GM21529 (cell line): ENCODE measurements around the gene ICE1.
"Not testable (repeated sequence)": the region's sequence is repeated elsewhere in the genome, so short reads cannot be mapped to it uniquely, and the experiment has no call there.

Experiments
- ATAC-seq: cut with Tn5 transposase; IDR thresholded peaks from one replicate; pipeline ENCODE4 v1.9.1; 2021; ENCODE audit not compliant: unreplicated experiment

Gene ICE1

GRCh38 chr5:5437227-5438172 is 15.0 kb downstream of the ICE1 start:
- no peak for ATAC-seq

- no peak for ATAC-seq
Measured at GRCh38 chr5:5451863-5452262, 29.4 kb downstream of the ICE1 start.

DNA sequence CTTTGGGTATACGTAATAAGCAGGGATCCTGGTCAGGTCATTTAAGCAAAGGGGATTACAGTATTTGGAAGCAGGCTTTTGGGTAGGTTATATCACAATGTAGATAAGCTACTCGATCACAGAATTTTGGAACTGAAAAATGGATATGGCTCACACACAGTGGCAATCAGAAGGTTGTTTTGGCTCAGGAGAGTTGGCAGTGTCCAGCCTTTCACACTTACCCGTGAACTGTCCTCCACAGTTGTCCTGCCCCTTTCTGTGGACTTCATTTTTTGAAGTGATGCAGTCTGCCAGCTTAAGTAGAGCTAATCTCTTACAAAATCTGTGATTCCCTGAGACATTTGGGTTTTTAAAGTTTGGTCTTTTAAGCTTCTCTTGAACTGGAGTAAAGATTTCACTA is 30.7 kb downstream of the ICE1 start:
- no peak for ATAC-seq

DNA sequence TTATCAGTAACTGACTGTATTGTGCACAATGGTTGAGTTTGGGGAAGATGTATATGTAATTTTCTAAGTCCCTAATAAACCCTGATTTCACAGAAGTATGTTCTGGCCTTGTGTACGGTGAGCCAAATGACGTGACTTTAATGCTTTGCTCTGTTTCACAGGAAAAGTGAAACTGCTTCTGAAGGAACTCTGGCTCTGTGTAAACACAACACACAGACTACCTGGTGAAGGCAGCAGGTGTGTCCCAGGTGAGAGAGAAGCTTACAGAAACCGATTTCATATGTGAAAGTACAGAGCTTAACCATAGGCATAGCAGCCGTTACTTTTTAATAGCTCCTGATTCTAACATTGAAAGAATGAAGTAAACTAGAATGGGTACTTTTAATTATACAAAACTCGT is 31.9 kb downstream of the ICE1 start:
- ATAC-seq, result no peak

GRCh38 chr5:5456858-5457257 is 34.4 kb downstream of the ICE1 start:
- ATAC-seq, result no peak

DNA sequence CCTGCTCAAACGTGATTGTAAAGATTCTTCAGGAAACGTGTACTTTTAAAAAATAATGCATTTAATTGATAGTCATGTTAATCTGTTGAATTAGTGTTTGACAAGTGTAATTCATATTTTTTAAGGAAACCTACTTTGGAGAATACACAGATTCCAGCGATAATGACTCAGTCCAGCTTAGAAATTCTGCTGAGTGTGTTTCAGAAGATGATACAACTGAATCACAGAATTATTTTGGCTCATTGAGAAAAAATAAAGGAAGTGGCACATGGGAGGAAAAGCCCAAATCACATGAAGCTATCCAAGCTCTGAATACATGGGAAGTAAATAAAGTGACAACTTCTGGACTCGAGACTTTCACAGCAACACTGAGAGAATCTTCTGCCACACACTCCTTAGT is 37.8 kb downstream of the ICE1 start:
- ATAC-seq, result no peak

DNA sequence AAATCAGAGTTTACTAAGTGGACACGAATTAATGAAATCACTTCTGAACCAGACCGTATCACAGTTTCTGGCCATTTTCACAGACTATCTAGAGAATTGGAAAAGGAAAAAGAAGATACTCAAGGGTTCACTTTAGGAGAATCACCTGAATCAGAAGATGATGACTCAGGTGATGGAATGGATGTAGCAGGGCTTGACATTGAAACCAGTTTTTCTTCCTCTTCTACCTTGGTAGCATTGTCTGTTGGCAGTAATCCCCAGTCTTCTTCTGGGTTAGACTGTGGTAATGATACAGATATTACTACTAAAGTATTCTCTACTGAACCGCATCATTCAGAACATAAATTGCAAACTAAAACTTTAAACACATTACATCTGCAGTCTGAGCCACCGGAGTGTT is 38.5 kb downstream of the ICE1 start:
- no peak for ATAC-seq

GRCh38 chr5:5464036-5464715 is 41.7 kb downstream of the ICE1 start:
- no peak for ATAC-seq

DNA sequence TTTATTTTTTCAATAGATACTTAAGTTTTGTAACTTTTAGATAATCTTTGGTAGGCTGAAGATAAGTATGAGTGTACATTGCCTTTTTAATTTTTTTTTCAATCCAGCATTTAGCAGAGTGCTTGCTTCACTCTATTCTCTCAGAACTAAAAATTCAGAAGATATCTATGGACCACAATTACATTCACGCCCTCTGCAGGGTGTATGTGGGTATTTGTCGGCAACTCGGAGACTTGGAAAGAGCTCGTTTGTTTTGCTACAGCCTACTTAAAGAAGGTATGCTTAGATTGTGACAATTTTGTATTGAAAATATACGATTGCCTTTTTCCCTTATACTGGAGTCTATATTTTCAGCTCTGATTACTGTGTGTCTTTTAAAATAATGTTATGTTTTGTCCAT is 43.8 kb downstream of the ICE1 start:
- no peak for ATAC-seq

DNA sequence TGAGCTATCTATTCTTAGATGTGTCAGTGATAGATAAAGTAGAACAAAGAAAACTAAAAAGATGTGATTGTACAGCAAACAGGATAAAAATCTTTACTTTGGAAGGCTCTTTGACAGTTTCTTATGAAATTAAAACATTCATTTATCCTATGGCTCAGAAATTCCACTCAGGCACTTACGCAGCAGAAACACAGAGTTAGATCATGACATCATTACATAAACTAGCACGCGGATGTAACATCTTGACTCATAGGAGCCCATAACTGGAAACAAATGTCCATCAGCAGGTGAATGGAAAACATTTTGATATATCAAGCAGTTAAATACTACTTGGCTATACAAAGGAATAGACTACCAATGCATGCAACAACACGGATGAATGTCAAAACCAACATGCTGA is 45.3 kb downstream of the ICE1 start:
- no peak for ATAC-seq

DNA sequence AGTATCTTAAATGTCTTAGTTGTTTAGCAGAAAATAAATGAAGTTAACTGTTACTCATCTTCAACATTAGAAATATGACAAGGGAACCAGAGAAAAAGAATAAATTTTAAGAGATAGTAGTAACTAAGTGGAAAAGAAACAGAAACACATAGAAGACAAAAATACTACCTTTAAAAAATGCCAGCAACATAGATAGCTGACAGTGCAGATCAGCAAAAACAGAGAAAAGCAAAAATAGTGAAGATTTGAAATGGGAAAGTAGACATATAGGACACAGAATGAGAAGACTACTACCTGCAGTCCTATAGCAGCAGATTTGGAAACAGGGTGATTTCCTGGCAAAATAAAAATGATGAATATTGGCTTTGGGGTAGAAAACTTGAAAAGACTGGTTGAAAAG is 48.5 kb downstream of the ICE1 start:
- no peak for ATAC-seq

DNA sequence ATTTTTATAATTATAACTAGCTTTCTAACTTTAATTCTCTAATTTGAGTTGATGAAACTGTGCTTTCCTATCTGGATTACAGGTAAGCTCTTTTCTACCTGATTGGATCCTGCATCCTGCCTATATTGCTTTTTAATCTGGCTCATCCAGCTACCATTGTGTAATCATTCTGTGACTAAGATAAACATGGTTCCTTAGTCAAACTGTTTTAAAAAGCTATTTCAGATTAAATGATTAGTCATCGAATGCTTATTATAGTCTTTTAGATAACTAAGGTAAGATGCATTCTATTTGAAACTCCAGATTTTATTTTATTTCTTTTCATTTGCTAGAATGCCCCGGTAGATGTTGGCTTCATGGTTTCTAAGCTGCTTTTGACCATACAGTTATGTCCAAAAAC is 50.7 kb downstream of the ICE1 start:
- no peak for ATAC-seq

- no peak for ATAC-seq
Measured at GRCh38 chr5:5474961-5475360, 52.5 kb downstream of the ICE1 start.

GRCh38 chr5:5475975-5476374 is 53.5 kb downstream of the ICE1 start:
- ATAC-seq, result no peak

DNA sequence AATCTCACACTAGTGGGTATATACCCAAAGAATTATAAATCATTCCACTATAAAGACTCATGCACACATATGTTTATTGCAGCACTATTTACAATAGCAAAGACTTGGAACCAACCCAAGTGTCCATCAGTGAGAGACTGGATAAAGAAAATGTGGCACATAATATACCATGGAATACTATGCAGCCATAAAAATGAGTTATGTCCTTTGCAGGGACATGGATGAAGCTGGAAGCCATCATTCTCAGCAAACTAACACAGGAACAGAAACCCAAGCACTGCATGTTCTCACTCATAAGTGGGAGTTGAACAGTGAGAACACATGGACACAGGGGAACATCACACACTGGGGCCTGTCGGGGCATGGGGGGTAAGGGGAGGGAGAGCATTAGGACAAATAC is 57.1 kb downstream of the ICE1 start:
- not testable (repeated sequence) for ATAC-seq

DNA sequence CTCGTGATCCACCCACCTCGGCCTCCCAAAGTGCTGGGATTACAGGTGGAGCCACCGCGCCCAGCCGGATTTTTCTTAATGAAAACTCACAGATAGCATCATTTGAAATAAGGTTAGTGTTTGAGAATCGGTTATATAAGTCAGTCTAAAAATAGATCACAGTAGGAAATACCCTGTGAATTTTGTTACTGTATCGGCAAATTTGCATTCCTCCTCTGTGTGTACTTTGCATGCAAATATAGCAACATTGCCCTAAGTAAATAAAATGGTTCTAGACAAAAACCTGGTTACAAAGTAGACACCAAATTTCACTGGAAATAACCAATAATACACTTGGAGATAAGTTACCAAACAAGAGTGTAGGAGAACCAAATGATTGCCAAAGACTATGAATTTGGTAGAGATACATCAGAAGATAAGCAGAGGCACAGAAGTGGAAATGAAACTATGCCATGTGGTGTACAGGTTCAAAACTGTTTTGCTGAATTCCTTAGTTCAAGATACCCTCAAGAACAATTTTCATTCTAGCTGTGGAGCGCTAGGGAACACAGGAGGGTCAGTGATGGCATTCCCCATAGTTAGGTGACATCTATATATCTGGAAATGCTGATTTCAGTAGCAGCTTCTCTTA is 58.1 kb downstream of the ICE1 start:
- peak; percentile 65 for ATAC-seq

GRCh38 chr5:5481206-5481605 is 58.7 kb downstream of the ICE1 start:
- ATAC-seq, result peak; percentile 78

DNA sequence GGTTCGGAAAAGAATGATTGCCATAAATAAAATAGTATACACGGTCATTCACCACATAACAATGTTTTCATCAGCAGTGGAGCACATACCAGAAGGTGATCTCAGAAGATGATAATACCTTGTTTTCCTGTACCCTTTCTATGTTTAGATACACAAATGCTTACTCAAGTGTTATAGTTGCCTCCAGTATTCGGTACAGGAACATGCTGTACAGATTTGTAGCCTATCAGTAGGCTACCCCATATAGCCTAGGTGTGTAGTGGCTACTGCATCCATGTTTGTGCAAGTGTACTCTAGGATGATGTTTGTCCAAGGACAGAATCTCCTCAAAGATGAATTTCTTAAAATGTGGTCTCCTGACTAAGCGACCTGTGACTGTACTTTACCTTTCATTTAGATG is 59.2 kb downstream of the ICE1 start:
- ATAC-seq, result no peak

- ATAC-seq, result no peak
Measured at GRCh38 chr5:5483350-5483749, 60.9 kb downstream of the ICE1 start.

GRCh38 chr5:5483880-5484598 is 61.6 kb downstream of the ICE1 start:
- ATAC-seq, result no peak

DNA sequence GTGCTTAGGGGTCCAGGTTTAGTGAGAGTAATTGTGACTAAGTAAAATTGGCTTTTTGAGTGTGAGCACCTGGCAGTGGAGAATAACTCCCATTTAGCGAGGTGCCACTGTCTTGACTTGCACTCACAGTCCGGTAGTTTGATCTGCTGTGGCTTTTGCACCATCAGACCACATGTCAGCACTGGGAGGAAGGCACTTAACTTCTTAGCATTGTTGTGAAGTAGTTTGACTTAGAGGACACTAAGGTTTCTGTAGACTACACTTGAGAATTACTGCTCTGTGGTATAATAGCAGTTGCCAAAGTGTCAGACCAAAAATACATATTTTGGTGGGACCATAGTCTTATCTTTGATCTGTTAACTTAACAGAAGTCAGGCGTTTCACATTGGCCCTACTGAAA is 63.6 kb downstream of the ICE1 start:
- ATAC-seq, result no peak
